GM19099 (cell line): ENCODE data around the gene ZIC2.

Experiments used
- POLR2A ChIP-seq: IDR thresholded peaks from 3 replicates; pipeline ENCODE4 v1.6.1; 2011; ENCODE audit warnings: low read depth; ENCODE audit not compliant: insufficient read length; ENCODE audit errors: extremely low read depth

The ZIC2 gene

DNA sequence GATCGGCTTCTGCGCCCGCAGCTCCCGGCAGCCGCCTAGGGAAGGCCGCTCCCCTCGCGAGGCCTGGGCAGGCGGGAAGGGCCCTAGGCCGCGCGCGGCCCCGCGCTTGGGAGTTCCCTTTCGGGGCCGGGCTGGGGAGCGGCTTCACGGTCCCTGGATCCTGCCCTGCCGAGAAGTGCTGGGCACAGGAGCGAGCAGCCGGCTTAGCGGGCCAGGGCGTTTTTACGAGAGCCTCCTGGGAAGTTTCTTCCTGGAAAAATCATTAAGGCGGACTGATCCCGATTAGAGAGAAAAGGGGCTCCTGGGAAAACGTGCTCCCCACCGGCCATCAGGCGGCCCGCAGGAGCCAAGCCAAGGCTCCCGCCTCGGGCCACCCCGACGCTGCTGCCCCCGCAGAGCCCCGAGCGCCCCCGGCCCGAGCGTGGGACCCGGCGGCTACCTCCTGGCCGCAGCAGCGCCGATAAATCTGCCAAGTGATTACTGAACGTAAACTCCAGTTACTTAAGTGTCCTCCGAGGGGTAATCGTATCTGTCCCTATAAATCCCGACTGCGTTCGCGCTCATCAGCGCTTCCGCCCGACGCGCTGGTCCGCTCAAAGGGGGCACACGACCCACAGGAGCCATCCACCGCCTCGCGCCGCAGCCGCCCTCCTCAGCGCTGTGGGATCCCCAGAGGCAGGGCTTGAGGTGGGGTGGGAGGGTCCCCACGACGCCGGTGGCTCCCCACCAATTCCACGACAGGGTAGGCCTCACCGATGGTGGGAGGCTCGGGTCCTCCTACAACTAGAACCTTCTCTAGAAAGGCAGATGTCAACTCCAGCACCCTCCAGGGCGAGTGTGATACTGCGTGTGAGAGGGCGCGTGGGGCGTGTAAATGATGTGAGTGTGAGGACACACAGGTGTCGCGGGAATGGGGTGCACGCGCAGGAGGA is 12.8 kb upstream of the ZIC2 start:
- TF ChIP-seq POLR2A, result no peak

DNA sequence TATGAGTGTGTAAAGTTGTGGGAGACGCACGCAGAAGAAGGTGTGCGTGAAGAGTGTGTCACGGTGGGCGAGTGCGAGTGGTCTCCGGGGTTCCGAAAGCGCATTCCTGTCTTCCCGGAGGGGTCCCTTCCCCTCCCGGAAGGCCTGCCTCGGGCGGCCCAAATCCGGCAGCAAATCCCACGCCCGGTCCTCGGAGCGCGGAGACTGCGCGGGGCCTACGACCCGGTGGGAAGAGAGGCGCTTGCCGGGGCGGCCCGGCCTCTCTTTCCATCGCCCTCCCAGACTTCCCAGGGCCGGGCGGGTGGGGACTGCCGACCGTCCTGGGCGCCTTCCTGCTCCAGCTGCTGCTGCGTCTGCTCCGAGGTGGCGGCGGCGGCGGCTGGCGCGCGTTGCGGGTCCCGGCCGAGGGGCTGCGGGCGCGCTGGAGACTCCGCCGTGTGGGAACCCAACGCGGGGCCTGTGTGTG is 12.1 kb upstream of the ZIC2 start:
- no peak for TF ChIP-seq POLR2A

DNA sequence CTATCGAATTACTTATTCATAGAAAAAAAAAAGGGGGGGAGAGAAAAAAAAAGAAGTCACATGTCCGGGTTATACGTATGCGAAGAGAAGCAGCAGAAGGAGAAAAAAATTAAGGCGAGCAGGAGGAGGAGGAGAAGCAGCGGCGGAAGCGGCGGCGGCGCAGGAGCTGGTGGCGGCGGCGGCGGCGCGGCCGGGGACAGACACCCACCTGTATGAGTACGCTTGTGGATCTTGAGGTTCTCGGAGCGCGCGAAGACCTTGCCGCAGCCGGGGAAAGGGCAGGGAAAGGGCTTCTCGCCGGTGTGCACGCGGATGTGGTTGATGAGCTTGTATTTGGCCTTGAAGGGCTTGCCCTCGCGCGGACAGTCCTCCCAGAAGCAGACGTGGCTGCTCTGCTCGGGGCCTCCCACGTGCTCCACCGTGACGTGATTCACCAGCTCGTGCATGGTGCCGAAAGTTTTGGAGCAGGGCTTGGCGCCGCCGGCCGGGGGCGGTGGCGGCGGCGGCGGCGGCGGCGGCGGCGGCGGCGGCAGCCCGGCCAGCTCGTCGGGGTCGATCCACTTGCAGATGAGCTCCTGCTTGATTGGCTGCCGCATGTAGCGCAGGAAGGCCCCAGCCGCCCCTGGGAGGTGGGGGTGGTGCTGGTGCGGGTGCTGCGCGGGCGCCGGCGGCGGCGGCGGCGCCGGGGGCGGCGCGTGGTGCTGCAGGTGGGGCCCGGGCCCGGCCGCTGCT is 11.5 kb upstream of the ZIC2 start:
- no peak for TF ChIP-seq POLR2A

DNA sequence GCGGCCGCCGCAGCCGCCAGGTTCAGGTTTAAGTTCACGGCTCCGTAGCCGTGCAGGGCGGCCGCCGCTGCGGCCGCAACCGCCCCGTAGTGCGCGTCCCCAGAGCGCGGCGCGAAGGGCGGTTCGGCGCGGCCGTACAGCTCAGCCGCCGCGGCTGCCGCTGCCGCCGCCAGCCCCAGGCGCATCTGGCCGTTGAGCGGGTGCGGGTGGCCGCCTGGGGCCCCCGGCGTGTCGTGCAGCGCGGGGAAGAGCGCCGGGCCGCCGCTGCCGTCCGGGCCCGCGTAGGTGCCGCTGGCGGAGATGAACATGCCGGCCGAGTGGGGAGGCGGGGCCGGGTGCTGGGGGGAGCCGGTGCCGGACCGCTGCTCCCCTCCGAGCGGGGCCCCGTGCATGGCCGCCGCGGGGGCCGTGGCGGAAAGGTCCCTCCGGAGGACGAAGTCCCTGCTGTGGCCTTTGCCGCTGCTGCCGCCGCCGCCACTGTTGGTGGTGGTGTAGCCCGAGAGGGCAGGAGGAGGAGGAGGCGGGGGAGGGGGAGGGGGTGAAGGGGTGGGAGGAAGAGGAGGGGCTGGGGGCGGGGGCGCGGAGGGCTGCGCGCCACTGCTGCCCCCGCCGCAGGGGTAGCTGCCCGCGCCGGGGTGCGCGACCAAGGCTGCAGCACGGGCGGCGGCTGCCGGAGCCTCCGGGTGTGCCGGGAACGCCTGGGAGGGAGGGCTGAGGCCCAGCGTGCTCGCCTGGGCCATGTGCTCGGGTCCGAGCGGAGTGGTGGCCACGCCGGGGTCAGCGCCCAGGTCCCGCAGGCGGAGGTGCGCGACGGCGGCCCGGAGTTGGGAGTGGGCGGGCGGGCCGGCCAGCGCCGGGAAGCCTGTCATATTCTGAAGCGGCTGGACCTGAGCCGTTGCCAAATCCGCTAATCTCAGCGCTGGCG is 10.7 kb upstream of the ZIC2 start:
- no peak for TF ChIP-seq POLR2A

DNA sequence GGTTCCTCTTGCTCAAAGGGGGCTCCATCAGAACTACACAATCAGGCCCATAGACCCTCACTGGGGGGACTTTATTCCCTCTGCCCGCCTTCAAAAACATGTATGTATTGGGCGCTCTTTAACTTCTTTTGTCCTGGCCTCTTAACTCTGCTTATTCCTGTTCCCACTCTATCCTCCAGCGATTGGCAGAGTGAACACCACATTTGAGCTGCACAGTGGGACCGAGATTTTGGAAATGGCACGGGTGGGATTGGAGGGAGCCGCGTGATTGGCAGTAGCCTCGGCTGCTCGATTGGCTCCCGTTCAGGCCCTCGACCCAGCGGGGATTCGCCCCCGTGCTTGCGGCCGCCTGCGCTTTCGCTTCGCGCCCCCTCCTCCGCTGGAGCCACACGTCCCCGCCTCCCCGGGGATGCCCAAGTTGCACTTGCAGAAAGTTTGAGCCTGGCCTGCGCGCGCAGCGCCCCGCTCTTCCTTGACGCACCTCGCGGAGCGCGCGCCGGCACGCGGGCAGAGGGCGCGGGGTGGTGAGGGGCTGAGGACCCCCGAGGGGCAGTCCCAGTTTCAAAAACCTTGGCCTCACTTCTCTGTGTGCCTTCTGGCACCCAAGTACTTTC is 9.9 kb upstream of the ZIC2 start, which contains the start of gene ZIC5:
Gene ZIC5, minus strand, starts transcription at position 192 of the 614 bp plus-strand sequence. Its CDS starts 164 bp downstream, at position 28.
- TF ChIP-seq POLR2A, result no peak

DNA sequence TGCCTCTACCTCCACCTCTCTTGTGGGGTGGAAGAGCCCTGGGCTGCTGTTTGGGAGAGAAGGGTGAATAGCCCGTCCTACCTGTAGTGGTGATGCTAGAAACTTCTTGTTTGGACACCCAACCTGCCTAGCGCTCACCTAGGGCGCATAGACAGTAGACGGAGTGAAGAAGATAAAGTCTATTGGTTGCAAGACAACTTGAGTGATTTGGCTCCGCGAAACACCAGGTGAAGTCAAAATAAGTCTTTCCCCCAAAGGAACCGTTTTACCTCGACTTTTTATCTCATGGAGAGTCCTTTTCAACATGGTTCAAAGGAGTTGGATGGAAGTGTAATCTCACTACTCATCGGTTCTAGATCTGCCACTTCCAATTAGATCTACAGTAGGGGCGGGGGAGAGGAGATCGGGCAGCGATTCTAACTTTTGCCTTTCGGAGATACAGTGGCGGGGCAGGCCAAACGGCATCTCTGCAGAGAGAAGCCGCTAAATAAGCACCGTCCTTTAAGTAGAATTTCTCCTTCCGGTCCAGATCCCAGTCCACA is 9.3 kb upstream of the ZIC2 start:
- TF ChIP-seq POLR2A, result no peak

DNA sequence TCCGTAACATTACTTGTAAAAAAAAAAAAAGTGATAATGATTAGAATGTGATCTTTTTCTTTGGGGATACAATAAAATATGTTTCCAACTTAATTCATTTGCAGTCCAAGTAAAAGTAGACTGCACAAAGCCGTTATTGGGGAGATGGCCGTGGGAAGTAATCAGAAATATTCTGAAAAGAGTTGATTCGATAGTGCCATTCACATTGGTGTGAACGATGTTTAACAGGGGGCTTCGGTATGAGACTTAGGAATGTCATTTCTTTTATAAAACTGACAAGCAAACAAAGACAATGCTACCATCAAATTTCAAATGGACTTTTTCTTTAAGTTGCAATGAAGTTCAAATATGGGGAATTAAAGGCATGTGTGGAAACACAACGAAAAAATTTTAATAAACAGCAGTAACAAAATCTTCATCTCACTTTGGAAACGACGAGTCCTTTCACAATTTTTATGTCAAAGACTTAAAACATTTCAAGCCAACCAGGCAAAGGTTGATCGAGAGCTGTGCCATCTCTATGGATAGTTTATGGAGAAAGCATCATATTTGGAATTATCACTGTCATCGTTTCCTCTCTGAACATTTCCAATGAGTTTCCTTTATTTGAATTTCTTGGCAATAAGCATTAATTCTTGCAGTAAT is 8.3 kb upstream of the ZIC2 start:
- no peak for TF ChIP-seq POLR2A

DNA sequence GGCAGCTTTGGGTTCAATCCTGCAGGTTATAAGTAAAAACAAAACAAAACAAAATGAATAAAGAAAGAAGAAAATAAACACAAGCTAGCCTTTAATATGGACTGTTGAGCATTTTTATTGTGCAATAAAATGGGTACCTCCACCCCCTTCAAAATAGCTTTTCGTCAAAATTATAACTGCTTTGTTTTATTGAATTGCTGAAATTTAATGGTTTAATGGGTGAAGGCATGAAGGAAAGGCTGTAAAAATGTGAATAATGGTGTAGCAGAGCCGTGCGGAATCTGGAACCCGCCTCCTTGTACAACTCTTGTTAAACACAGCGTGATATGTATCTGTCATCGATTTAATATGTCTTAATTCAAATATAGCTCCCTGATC is 7.8 kb upstream of the ZIC2 start:
- TF ChIP-seq POLR2A, result no peak

DNA sequence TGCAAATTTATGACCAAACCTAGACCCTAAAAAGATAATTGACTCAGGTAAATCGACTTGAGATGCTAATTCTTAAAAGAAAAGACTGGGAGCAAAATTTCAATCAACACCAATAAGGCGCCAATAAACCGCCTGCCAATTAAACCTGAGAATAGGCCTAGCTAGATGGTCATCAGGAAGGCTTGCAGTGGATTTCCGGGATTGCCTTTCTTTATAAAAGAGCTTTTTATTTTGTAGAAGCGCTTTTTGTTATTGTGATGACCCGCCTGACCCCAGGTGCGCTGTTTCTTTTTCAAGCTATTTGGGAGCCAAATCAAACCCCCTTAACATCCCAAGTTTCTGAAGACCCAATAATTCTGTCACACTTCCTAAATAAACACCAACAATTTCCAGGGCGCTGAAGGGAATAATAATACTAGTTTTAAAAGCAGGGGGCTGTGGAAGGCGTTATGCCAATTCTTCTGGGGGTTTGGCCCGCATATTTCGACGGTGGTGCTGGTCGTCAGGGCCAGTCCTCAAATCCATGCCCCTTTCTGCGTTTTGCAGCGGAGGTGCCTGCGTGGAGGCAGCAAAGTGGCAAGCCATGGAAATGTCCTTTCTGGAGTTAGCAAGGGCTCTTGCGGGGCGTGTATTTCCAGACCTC is 7.2 kb upstream of the ZIC2 start:
- TF ChIP-seq POLR2A, result no peak

DNA sequence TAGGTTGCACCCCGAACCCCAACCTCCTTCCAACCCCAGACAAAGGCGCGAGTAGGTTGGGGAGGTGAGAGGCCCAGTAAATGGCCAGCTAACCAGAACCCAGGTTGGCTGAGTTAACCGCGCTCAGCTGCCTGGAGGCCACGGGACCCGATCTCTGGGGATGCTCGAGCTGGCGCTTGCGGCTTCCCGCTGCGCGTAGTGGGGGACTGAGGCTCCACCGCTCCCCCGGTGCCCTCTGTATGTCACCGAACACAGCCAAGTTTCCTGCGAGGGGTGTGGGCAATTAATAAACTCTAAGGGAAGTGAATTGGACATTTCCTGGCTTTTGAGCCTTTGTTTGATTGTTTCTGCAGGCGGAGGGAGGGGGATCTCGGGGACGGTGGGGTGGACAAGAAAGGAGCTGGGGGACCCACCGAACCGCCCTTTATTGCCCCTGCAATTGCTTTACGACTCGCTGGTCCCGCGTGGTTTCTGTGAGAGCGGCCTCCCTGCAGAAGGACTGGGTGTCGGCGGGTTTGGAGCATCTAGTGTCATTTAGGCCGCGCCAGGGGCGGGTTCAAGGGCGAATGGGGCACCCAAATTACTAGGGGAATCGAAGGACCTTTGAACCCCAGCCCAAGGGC is 6.5 kb upstream of the ZIC2 start:
- no peak for TF ChIP-seq POLR2A

DNA sequence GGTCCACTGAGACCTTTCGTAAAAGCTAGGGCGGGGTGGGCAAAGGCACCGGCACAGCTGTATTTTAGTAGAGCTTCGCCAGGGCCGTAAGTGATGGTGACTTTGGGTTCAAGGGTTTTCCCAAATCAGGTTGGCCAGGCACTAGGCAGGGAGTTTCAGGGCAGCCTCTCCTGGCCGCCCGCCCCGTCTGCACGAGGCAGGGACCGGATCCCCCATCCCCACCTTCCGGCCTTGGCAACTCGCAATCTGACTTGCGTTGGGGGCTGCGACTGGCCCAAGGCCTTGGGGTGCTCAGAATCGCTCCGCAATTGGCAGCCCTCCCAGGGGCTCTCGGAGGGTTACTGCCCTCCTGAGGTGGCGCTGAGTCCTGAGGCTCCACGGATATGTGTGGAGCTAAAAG is 6.0 kb upstream of the ZIC2 start:
- TF ChIP-seq POLR2A, result no peak

DNA sequence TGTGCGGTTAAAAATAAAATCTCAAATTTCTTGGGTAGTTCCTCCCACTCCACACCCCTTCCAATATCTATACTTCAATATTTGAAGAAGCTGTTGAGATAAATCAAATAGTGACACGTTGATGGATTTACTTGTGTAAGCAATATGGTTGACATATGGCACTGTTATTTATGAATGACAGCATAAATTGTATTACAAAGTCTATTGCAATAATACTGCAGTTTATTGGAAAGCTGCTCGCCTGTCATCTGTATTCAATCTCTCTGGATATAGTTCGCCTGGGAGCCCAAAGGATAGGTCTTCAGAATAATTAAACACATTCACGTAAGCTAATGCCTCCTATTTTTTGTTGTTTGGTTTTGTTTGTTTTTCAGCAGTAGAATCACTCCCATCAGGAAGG is 5.0 kb upstream of the ZIC2 start:
- no peak for TF ChIP-seq POLR2A
